ENCODE measurements around the gene METRN. TPM values are rescaled to one million over a fixed set of nuclear protein-coding genes. Genes with fewer than 3 reads are reported as not detected.
"Not testable (repeated sequence)": the region's sequence is repeated elsewhere in the genome, so short reads cannot be mapped to it uniquely, and the experiment has no call there.

Gene METRN
- total RNA-seq, 1 donor from 2014 or later: 62.0 TPM

DNA sequence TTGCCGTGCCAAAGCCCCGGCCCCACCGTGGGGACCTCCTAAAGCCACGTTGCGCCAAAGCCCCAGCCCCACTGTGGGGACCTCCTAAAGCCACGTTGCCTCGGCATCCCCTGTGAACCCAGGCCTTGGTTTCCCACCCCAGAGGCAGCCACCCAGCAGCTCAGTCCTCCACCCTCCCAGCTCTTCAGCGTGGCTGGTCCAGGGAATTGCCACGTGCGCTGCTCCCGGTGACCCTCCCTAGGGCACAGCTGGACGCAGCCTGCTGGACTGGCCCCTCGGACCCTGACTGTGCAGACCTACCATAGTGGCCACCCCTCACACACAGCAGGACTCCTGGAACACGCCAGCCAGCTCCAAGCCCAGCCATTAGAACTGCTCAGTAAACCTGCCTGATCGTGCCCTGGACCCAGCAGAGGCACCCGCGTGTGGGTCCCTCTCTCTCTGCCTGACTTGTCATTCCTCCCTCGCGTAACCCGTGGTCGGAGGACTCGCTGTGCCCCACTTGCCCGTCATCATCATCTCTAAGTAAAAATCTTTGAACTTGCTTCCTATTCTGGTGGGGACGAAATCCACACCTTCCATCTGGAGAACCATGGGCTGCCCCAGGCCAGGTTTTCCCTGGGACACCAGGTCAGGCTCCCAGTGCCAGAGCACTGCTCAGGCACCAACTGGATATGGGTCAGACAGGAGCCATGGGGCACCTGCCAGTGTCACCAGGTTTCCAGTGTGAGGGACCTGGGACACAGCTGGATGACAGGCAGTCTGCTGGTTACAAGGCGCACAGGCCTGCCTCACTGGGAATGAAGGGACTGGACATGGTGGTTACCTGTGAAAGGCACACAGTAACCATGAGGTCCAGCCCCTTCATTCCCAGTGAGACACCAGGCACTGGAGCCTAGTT is 20.3 kb downstream of the METRN start:
- no peak for DNase-seq (ENCODE audit: low spot score)

DNA sequence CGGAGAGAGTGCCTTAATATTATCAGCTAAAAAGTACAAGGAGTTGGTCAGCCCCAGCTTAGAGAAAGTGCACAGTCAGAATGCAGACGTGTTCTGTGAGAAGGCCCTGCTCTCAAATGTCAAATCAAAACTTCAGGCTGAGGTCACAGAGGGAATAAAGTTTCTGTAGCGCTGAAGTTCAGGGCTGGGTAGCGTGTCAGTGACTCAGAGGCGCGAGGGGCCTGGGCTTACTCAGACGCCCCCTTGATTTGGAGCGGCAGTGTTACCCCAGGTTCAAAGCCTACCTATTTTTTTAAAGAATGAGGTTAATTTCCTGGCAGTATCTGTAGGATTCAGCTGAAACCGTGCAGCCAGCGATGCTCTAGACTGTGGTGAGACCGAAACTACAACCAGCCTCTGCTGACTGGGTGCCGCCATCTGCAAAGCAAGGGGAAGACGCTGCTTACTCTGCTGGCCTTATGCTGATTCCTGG is 21.1 kb downstream of the METRN start:
- DNase-seq (ENCODE audit: low spot score): no peak

DNA sequence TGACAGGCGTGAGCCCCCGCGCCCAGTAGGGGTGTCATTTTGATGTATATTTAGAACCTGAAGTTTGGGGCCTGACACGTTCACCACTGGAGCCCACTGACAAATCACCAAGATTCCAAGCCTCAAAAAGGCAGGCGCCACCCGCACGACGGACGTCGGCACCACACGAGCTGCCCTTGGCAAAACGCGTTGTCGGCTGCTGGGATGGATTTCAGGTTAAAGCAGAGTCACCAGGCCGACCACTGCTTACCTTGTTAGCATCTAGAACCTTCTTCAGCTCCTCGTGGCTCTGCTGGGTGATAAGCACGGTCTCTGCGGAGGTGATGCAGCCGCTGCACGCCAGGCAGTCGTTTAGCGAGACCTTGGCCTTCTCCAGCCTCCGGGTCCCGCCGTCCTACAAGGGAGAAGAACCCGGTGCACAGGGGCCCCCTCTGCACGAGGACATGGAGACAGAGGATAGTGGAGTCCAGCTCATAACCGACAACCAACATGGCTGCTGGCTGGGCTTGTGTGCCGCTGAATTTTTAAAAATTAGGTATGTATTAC is 22.1 kb downstream of the METRN start:
- DNase-seq (ENCODE audit: low spot score): no peak

DNA sequence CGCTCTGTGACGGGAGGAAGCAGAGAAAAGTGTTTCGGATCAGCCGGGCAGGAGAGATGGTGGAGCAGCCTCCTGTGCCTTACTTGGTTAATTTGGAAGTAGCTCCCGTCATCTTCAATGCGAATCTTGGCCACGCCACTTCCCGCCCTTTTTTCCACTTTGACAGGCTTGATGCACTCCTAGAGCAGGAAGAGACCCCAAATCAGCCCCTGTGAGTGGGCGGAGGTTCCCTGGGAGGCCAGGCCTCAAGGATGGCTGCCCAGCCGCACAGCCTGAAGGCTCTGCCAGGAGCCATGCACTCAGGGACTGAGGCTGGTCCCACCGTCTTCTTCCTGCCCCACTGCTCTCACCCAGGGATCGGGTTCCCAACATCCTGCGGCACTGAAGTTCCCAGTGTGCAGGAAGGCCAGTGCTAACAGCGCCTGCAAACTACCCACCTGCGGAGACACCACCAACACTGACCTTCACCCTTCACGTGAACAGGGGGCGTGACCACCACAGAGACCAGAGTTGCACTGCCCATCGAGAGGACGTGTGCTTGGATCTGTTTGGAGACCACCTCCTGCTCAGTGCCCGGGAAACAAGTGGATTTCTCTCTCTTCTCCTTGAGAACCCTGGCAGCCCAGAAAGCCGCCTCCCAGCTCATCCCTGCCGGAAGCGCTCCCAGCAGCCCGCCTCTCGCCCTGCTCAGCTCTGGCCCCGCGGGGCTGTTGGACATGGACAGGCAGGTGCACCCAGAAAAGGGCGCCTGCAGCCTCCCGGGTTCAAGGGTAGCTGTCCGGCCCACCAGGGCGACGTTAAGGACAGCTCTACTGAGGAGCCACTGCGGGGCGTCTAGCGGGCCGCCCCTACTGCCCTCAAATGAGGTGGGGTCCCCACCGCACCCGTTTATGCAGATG is 24.9 kb downstream of the METRN start:
- DNase-seq (ENCODE audit: low spot score): no peak

DNA sequence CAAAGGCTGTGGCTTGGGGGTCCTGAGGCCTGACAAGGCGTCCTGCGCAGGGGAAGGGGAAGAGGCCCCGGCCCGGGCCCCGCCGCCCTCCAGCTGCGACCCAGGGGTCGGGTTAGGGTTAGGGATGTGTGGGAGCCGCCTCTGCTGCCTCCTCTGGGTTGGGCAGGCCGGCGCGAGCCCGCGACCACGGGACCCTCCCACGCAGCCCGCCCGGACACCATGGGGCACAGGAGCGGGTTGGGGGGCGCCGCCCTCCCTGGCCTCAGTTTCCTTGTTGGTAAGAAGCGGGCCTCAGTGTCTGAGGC is 25.5 kb downstream of the METRN start:
- no peak for DNase-seq (ENCODE audit: low spot score)

DNA sequence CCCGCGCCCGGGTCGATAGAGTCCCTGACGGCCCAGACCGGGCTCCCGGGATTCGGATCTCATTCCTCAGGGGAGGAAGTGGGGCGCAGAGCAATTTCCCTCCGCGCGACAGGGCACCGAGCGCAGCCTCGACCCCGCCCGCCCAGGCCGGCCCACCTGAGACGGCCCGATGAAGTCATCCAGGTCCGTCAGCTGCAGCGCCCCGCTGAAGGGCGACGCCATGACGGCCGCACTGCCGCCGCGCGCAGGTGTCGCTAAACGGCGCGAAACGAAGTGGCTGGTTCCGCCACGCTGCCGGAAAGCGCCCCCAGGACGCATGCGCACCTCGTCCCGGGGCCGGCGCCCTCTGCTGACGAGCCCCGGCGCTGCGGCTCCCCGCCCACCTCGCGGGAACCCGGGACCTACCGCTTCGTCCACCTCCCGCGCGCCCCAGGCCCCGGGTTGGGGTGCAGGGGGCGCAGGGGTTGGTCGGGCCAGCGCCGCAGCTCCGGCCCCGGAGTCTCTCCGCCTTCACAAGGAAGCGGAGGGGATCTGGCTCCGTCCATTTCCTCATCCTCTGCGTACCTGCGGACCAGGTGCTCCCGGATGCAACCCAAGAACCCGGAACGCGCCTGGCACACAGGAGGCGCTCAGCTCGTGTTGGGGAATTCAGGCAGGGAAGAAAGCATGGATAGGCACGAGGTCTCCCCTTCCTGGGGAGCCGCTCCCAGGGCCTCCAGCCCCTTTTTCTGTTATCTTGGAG is 26.0 kb downstream of the METRN start, which contains the start of gene CIAO3:
TSS of gene CIAO3 (minus strand) at position 234 of the 742 bp plus-strand sequence. CDS start at position 222, 12 bp downstream.
- DNase-seq (ENCODE audit: low spot score): peak; percentile 90

DNA sequence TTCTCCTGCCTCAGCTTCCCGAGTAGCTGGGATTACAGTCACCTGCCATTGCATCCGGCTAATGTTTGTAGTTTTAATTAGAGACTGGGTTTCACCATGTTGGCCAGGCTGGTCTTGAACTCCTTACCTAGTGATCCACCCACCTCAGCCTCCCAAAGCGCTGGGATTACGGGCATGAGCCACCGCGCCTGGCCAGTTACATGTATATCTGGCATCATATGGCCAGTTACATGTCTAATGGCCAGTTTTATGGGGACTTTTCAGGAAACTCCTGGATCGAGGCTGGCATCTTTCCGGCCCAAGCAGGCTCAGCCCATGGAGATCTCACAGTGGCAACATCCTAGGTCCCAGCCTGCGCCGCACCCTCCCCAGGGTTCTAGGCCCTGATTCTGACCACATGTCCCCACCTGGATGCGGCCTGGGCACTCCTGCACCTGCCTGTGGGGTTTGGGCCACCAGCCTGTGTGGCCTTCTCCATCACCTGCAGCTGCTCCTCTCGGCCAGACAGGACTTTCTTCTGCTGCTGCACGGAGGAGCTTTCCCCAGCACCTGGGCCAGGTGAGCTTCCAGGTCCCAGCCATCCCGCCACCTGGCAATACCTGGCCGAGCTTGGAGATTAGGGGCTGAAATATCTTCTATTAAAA is 27.2 kb downstream of the METRN start:
- DNase-seq (ENCODE audit: low spot score): no peak

DNA sequence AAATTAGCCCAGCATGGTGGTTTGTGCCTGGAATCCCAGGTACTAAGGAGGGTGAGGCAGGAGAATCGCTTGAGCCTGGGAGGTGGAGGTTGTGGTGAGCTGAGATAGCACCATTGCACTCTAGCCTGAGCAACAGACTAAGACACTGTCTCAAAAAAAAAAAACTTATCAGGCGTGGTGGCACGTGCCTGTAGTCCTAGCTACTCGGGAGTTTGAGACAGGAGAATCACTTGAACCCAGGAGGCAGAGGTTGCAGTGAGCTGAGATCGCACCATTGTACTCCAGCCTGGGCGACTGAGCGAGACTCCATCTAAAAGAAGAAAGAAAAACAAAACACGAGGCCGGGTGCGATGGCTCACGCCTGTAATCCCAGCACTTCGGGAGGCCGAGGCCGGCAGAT is 28.0 kb downstream of the METRN start:
- DNase-seq (ENCODE audit: low spot score): not testable (repeated sequence)

DNA sequence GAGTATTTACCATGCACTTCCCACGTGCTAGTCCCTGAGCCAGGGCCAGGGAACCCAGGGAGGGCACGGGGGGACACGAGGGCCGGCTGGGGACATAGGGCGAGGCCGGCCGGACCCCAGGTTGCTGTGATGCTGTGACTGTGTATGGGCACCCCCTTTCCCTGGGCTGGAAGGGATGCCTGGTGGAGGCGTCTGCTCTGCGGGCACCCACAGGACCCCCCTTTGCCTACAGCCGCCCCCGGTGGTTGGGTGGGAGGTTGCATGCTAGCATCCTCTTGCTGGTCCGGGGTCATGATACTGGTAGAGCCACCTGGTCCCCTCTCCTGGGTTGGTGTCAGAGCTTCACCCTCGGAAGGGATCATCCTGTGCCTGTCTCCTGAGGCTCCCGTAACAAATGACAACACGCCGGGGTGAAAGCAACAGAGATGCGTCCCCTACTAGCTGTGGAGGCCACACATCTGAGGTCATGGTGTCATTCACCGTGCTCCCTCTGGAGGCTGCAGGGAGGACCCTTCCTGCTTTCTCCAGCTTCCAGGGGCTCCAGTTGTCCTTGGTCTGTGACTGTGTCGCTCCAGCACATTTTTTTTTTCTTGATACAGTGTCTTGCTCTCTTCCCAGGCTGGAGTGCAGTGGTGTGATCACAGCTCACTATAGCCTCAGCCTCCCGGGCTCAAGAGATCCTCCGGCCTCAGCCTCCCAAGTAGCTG is 29.0 kb downstream of the METRN start:
- DNase-seq (ENCODE audit: low spot score): no peak

DNA sequence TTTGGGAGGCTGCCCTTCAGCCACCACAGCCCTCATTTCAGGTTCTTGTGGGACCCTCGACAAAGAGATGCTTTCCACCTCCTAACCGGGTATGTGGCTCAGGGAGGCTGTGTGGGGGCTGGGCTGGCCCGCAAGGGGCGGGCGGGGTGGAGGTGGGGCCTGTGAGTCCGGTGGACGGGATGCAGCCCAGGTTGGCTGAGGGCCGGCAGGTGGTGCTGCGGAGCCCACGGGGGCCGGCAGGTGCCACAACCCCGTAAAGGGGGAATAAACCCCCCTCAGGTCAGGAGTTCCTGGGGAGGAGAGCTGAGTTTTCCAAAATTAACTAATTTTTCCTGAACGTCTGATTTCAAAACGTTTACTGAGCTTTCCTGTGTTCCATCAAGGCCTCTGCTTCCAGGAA is 30.8 kb downstream of the METRN start:
- no peak for DNase-seq (ENCODE audit: low spot score)

DNA sequence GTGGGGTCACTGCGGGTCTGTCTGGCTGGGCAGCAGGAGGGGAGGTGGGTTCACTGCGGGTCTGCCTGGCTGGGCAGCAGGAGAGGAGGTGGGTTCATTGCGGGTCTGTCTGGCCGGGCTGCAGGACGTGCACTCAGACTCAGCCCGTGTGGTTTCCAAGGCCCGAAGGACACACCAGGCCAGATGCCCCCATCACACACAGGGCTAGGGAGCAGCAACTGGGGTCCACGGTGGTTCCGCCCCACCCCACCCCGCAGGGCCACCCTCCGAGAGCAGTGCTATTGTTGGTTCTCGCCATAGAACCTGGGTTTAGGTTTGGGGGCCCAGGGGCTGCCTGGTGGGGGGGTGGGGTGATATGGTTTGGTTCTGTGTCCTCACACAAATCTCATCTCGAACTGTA is 31.7 kb downstream of the METRN start:
- DNase-seq (ENCODE audit: low spot score): no peak

DNA sequence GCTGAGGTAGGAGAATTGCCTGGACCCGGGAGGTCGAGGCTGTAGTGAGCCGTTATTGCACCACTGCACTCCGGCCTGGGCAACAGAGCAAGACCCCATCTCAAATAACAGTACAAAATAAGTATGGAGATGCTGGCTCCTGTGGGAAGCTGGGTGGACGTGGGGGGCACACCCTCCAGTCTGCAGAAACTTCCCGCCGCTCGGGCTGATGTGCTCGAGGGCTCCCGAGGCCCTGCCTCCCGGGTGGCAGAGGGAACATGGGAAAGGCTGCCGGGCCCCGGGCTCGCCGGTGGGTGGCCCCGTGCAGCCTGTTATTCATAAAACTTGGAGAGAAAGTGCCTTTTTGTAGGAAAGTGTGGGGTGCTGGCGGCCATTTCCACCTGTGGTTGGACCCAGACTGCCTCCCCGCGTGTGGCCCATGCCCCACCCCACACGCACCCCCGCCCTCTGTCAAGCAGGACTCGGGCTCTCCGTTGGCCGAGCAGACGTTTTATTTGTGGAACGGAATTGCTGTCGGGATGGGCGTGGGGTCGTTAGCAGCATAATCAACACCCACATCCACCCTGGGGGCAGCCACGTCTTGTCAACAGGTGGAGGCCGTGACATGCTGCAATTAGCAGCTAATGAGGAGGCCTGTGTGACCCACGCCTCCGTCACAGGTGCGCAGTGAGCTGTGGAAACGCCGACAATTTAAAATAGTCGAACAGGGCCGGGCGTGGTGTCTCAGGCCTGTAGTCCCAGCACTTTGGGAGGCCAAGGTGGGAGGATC is 33.2 kb downstream of the METRN start:
- no peak for DNase-seq (ENCODE audit: low spot score)

DNA sequence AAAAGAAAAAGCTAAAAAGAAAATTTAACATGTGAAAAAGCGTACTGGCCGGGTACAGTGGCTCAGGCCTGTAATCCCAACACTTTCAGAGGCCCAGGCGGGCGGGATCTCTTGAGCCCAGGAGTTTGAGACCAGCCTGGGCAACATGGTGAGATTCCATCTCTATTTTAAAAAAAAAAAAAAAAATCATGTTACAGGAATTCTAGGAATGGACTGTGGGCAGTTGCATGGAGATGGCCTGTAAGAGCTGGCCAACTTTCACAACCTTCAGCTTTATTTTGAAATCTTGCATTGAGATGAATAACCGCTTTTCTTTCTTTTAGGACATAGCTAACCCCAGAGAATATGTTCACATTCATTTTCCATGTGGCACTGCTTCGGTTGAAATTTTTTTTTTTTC is 34.1 kb downstream of the METRN start:
- DNase-seq (ENCODE audit: low spot score): no peak

DNA sequence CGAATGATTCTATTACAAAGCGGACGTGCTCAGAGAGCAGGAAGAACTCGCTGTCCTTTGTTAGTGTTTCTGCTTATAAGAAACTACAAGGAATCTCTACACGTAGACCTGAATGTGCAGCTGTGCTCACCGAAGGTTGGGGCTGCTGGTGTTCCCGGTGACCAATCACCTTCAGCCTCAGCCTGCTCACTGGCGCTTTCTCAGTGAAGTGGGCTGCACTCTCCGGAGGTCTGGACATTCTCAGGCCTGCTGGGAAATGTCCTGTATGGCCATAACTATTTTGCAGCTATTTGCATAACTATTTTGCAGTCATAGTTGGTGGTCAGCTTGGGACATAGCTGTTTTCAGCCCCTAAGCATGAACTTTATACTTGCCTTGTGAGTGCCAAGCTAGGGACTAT is 35.6 kb downstream of the METRN start:
- DNase-seq (ENCODE audit: low spot score): no peak

DNA sequence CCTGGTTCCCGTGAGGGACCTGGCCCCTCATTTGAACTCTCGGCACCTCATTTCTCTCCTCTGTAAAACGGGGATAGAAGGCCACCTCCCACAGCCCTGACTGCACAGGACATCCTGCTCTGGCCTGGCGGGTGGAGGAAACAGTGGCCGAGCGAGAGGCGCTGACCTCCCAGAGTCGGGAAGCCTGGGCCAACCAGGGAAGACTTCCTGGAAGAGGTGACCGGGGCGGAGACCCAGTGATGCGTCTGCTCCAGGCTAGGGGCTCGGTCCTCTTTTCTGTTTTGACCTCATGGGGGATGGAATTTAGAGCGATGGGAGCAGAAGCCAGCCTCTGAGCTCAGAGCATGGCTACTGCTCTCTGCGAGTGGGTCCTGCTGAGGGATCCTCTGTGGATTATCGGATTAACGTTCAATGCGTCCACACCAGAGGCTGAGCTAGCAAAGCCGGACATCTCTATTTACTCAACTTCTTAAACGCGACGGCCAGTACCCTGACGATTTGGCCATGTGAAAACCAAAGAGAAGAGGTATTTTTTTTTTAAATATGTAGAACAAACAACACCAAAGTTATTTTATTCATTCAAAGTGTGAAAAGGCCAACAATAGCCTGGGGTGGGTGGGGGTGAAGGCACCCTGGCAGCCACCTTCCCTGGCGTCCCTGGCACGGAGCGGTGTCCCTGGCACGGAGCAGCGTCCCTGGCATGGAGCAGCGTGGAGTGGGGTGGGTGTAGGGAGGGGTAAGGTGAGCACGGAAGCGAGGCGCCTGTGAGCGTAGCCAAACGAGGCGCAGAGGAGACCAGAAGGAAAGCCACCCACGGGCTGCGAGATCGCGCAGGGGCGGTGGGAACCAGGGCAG is 36.5 kb downstream of the METRN start:
- DNase-seq (ENCODE audit: low spot score): no peak

DNA sequence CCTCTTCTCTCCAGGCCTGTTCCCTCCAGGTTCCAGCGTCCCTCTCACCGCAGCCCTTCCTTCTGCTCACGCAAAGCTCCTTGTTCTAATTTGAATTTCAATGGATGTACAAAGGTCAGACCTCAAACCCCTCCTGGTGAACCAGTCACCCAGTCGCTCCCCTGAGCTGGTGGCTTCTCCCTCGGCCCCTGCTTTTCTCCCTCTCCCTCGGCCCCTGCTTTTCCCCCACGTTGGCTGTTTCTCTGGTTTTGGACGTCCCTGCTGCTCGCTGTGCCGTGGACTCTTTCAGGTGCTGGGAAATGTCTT is 37.0 kb downstream of the METRN start:
- DNase-seq (ENCODE audit: low spot score): no peak

DNA sequence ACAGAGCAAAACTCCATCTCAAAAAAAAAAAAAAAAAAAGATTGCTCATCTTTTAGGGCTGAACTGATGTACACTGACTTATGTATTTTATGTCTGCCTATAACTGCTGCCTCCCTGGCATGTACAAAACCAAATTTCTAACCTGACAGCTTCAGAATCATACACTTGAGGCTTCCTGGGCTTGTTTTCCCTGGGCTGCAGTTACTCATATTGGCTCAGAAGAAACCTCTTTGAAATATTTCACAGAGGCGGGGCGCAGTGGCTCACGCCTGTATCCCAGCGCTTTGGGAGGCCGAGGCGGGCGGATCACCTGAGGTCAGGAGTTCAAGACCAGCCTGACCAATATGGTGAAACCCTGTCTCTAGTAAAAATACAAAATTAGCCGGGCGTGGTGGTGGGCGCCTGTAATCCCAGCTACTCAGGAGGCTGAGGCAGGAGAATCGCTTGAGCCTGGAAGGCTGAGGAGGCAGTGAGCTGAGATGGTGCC is 39.2 kb downstream of the METRN start:
- DNase-seq (ENCODE audit: low spot score): not testable (repeated sequence)

DNA sequence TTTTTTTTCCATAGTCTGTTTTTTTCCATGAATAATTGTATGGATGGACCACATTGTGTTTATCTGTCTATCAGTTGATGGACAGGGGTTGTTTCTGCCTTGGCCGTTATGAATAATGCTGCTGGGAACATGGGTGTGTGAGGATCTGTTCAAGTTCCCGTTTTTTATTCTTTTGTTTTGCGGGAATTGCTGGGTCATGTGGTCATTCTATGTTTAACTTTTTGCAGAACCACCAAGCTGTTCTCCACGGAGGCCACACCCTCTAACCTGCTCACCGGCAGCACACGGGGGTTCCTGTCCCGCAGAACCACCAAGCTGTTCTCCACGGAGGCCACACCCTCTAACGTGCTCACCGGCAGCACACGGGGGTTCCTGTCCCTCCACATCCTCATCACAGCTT is 39.7 kb downstream of the METRN start:
- DNase-seq (ENCODE audit: low spot score): no peak

DNA sequence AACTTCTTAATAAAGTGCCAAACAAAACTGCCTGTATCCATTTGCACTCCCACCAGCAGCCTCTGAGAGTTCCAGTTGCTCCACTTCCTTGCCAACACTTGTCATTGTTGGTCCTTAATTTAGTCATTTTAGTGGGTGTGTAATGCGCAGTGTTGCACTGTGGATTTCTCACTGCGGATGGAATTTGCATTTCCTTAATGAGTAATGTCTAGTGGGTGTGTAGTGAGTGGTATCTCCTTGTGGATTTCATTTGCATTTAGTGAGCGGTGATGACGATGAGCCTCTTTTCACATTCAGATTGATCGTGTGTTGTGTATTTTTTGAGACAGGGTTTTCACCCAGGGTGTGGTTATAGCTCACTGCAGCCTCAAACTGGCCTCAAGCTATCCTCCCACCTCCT is 41.5 kb downstream of the METRN start:
- DNase-seq (ENCODE audit: low spot score): no peak

Data from mucosa of gallbladder (tissue), 1 donor.